Upper lobe of left lung (tissue), 6 donors: ENCODE measurements around the gene PPARD. TPM values are rescaled to one million over a fixed set of nuclear protein-coding genes. Genes with fewer than 3 reads are reported as not detected.

ENCODE experiments used
- ATAC-seq, 2 donors: fragments of 200-7000 bp; cut with Tn5 transposase; one replicate each; pipeline ENCODE4 v1.9.1; 2022; ENCODE audit warnings: mild to moderate bottlenecking in 2 of 2, moderate library complexity in 2 of 2; ENCODE audit not compliant: low FRiP score in 2 of 2
- DNase-seq, 2 donors: peaks; one replicate each; pipeline ENCODE4 v3.0.0-alpha.2; 2019 to 2020
- H3K27ac ChIP-seq, 4 donors: fragments of 200-600 bp; sonication (generic); one replicate each; pipeline ENCODE4 v1.5.1; 2016 to 2019
- H3K27me3 ChIP-seq, 4 donors: fragments of 200-600 bp; sonication (generic); one replicate each; pipeline ENCODE4 v1.5.1; 2017 to 2019
- H3K36me3 ChIP-seq, 4 donors: fragments of 200-600 bp; sonication (generic); one replicate each; pipeline ENCODE4 v1.5.1; 2016 to 2019
- H3K4me1 ChIP-seq, 4 donors: fragments of 200-600 bp; sonication (generic); one replicate each; pipeline ENCODE4 v1.5.1; 2018 to 2019
- H3K4me3 ChIP-seq, 4 donors: fragments of 200-600 bp; sonication (generic); one replicate each; pipeline ENCODE4 v1.5.1; 2017 to 2019; ENCODE audit warnings: mild to moderate bottlenecking in 2 of 4, moderate library complexity in 1 of 4
- H3K9me3 ChIP-seq, 4 donors: fragments of 200-600 bp; sonication (generic); one replicate each; pipeline ENCODE4 v1.5.1; 2018 to 2019
- EP300 ChIP-seq, 4 donors: sonication (generic); formaldehyde crosslinking; IDR thresholded peaks; one replicate each; pipeline ENCODE4 v1.5.1; 2017; ENCODE audit warnings: antibody characterized with exemption in 4 of 4, control low read depth in 2 of 4
- POLR2A ChIP-seq, 4 donors: fragments of 450-650 bp; IDR thresholded peaks; one replicate each; pipeline ENCODE4 v1.5.1; 2016 to 2017; ENCODE audit warnings: antibody characterized with exemption in 4 of 4, mild to moderate bottlenecking in 2 of 4
- POLR2AphosphoS5 ChIP-seq, 2 donors: sonication (generic); formaldehyde crosslinking; IDR thresholded peaks; one replicate each; pipeline ENCODE4 v1.5.1; 2017; ENCODE audit warnings: antibody characterized with exemption in 2 of 2
- WGBS, 2 donors: methylation state at CpG; one replicate each; pipeline ENCODE4 v1.1.5; 2017 to 2018; 5-methylcytosine and 5-hydroxymethylcytosine counted together
- total RNA-seq, 6 donors: library from RNA; depleted of rRNA in 4 of 6; stranded (reverse); fragments of >200 nt in 4 of 6; gene quantifications; one replicate each; pipeline versions ENCODE4 v1.1.0 to v1.2.1, GENCODE V29; 2016 to 2021
- TF ChIP-seq, protein P1 (sequence below), 6 experiments: fragments of 450-650 bp in 4 of 6; fragments of 200-600 bp in 2 of 6; sonication (generic) in 2 of 6; IDR thresholded peaks; one replicate each; pipeline ENCODE4 v1.5.1; 2016 to 2019; ENCODE audit warnings: antibody characterized with exemption in 6 of 6
- donor health status: DM: no; HTN: no; CAD: no; lungs with moderate emphysema.
- donor health status: DM: no; HTN: yes; CAD: no; lungs with severe emphysema.

The PPARD gene
- total RNA-seq, 6 donors from 2014 or later, result 14.8 to 48.2 (median 31.5) TPM

DNA sequence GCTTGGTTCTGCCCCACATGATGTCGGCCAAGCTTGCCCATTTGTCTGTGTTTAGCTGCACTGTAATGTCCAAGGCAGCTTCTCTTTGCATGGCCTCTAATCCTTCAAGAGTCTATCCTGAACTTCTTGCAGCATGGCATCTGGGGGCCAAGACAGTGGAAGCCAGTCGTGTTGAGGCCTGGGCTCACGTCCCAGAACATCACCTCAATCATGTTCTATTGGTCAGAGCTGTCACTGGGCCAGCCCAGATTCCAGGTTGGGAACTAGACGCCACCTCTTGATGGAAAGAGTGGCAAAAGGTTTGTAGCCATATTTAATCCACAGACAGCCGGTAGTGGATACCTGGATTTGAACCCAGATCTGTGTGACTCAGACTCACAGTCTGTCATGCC lies 25.3 kb downstream of the PPARD start:
- no peaks in the 10 kb centered on the region for H3K36me3 ChIP-seq
- no peak overlapping the region for H3K4me3 ChIP-seq
- DNase-seq, result no peak
- H3K27ac ChIP-seq, result no peak overlapping the region
- TF ChIP-seq EP300 (IDR thresholded peaks at IDR 0.05), result no peak
- no peak for TF ChIP-seq POLR2AphosphoS5 (IDR thresholded peaks at IDR 0.05)
- TF ChIP-seq, protein P1, sequence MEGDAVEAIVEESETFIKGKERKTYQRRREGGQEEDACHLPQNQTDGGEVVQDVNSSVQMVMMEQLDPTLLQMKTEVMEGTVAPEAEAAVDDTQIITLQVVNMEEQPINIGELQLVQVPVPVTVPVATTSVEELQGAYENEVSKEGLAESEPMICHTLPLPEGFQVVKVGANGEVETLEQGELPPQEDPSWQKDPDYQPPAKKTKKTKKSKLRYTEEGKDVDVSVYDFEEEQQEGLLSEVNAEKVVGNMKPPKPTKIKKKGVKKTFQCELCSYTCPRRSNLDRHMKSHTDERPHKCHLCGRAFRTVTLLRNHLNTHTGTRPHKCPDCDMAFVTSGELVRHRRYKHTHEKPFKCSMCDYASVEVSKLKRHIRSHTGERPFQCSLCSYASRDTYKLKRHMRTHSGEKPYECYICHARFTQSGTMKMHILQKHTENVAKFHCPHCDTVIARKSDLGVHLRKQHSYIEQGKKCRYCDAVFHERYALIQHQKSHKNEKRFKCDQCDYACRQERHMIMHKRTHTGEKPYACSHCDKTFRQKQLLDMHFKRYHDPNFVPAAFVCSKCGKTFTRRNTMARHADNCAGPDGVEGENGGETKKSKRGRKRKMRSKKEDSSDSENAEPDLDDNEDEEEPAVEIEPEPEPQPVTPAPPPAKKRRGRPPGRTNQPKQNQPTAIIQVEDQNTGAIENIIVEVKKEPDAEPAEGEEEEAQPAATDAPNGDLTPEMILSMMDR (IDR thresholded peaks at IDR 0.05), result no peak
- TF ChIP-seq POLR2A (IDR thresholded peaks at IDR 0.05), result no peak
- H3K9me3 ChIP-seq, result no peaks in the 10 kb centered on the region
- H3K27me3 ChIP-seq, result no peaks in the 10 kb centered on the region
- no peak for ATAC-seq
- WGBS, 2 donors, result 87 to 92% methylated on average over 1 to 5 of the region's 5 CpGs
- peaks cover 29 to 48% (median 36%) of the 10 kb centered on the region in 4 donors for H3K4me1 ChIP-seq

DNA sequence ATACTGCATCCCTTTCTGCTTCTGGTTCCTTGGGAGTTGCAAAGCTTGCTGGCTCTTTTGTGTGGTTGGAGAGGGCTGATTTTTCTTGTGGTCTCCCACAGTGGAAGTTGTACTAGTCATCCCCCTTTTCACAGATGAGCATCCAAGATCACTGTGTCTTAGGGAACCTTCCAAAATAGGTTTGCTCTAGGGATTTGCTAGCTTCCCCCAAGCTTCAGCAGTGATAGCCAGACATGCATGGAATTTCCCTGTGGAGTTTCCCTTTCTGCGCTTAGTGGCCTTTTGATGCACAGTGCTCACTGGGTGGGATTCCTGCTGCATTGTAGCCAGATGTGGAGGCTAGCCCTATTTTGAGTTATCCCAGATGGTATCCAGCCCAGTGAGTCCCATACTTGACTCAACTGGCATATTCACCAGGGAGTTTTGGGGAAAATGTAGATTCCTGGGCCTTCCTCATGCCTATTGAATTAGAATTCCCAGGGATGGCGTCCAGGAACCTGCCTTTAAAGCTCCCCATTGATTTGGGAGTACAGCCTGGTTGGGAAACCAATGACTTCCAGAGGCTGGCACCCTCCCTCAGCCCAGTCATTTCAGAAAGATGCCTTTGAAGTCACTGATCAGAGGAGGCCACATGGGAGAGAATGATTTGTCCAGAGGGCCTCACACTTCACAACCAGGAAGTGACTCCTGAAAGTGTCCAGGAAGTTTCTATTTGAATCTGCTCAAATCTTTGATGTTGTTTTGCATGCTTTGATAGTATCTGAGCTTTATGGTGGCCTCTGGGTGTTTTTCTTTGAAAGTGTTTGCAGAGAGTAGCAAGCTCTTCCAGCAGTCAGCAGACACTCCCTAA lies 25.9 kb downstream of the PPARD start:
- WGBS, 2 donors, result 78 to 86% methylated on average over 1 to 2 of the region's 2 CpGs
- ATAC-seq, result no peak

DNA sequence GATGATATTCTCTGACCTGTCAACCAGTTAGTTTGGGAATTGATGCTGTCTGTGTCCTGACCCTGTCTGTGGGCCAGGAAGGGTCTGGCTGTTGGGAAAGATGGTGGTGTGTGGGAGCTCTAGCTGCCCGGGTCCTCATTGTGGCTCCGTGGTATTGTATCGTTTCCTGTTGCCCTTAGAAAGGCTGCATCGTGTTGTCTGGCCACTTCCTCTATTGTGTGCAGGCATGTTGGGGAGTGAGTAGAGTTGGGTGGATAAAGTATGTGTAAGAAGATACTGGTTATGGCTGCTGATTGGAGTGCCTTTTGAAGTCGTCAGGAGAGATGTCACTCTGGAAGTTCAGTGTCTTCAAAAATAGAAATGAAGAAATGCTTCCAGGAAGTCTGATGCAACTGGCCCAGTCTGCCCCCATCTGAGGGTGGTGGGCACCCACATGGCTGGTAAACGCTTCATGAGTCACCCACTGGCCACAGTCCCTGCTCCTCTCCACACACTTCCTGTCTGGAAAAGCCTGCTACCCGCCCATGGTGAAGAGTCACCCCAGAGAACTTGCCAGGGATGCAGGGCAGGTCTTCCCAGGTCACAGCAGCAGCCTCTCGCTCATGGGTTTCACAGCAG lies 27.9 kb downstream of the PPARD start:
- peak in 3 of 4 donors; percentile 74 to 87 (median 80) for TF ChIP-seq EP300 (IDR thresholded peaks at IDR 0.05)
- TF ChIP-seq POLR2AphosphoS5 (IDR thresholded peaks at IDR 0.05), result peak; percentile 59 to 86
- peak in 1 of 4 donors; percentile 29 for TF ChIP-seq POLR2A (IDR thresholded peaks at IDR 0.05)
- TF ChIP-seq, protein P1 (IDR thresholded peaks at IDR 0.05), result no peak
- Histone ChIP-seq H3K27ac (peak overlapping the region; percentile 63 to 69 (median 66)), H3K4me1 (peaks cover 29 to 44% (median 36%) of the 10 kb centered on the region in 4 donors), H3K27me3 (no peaks in the 10 kb centered on the region), H3K9me3 (no peaks in the 10 kb centered on the region), H3K36me3 (no peaks in the 10 kb centered on the region), H3K4me3 (no peak overlapping the region)
- ATAC-seq, result peak; percentile 83 to 93
- DNase-seq, result peak in 1 of 2 donors; percentile 85
- WGBS, 2 donors, result 27 to 43% methylated on average over 8 of the region's 8 CpGs

More for the DNA sequence above, 25.9 kb downstream of the PPARD start:
- no peaks in the 10 kb centered on the region for H3K27me3 ChIP-seq
- H3K9me3 ChIP-seq, result no peaks in the 10 kb centered on the region
- peaks cover 29 to 48% (median 36%) of the 10 kb centered on the region in 4 donors for H3K4me1 ChIP-seq
- H3K36me3 ChIP-seq, result no peaks in the 10 kb centered on the region
- no peak for DNase-seq
- peak overlapping the region in 1 of 4 donors; percentile 25 for H3K27ac ChIP-seq
- TF ChIP-seq POLR2A (IDR thresholded peaks at IDR 0.05), result no peak
- TF ChIP-seq EP300 (IDR thresholded peaks at IDR 0.05), result no peak
- TF ChIP-seq POLR2AphosphoS5 (IDR thresholded peaks at IDR 0.05), result no peak
- TF ChIP-seq, protein P1 (IDR thresholded peaks at IDR 0.05), result no peak
- H3K4me3 ChIP-seq, result no peak overlapping the region

DNA sequence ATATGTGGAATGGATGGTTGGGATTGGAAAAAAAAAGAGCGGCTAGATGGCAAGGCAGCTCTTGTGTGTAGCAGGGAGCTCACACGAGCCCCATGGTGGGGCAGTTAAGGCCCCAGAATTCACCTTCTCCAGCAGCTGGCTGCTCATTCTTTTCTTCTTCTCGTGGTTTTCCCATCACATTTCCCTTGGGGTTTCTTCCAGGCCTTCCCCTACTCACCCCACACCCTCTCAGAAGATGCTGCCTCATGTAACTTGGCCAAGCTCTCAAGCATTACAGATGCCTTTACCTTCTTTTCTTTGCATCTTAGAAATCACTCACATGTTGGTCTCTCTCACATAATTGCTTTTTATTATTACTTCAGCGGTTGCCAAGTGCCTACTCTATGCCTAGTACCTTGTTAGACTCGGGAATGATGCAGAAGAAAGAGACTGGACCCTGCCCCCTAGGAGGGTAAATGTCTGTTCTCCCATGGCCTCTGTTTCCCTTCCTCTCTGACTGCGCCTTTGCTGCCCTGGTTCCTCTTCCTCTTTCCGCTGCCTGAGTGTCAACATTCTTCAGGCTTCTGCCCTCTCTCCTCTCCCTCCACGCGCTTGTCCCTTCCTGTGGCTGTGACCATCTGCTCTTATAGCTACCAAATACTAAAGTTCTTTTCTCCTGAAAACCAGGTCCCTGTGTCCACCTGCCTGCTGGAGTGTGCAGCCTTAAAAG lies 28.6 kb downstream of the PPARD start:
- ATAC-seq (peak; percentile 54 to 82), DNase-seq (peak in 1 of 2 donors; percentile 68)
- Histone ChIP-seq H3K36me3 (no peaks in the 10 kb centered on the region), H3K27me3 (no peaks in the 10 kb centered on the region), H3K4me1 (peaks cover 29 to 44% (median 38%) of the 10 kb centered on the region in 4 donors), H3K27ac (peak overlapping the region; percentile 63 to 69 (median 66)), H3K4me3 (no peak overlapping the region), H3K9me3 (no peaks in the 10 kb centered on the region)
- 59 to 62% methylated on average over 9 of the region's 9 CpGs for WGBS, 2 donors
- TF ChIP-seq, protein P1 (IDR thresholded peaks at IDR 0.05), result no peak
- TF ChIP-seq POLR2A (IDR thresholded peaks at IDR 0.05), result no peak
- no peak for TF ChIP-seq POLR2AphosphoS5 (IDR thresholded peaks at IDR 0.05)
- TF ChIP-seq EP300 (IDR thresholded peaks at IDR 0.05), result no peak
